GM04503 (cell line): ENCODE measurements around the gene BNC2.
A peak's percentile ranks its signal among the peaks of the same experiment; 100 is the strongest.
"Not testable (repeated sequence)": the region's sequence is repeated elsewhere in the genome, so short reads cannot be mapped to it uniquely, and the experiment has no call there.

Experiments
- DNase-seq: peaks from one replicate; pipeline ENCODE4 v3.0.0-alpha.2; 2012; ENCODE audit warnings: low read depth

The BNC2 gene

GRCh38 chr9:16540743-16541613 lies 329.5 kb downstream of the BNC2 start:
- DNase-seq = no peak

DNA sequence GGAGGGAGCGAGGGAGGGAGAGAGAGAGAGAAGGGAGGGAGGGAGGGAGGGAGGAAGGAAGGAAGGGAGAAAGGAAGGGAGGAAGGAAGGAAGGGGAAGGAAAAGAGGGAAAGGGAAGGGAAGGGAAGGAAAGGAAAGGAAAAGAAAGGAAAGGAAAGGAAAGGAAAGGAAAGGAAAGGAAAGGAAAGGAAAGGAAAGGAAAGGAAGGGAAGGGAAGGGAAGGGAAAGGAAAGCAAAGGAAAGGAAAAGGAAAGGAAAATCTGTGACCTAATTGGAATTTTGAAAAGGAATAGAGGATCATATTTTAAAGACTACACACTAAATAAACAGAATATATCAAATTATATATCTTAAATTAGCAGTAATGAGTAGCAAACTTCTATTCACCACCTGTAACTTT lies 330.8 kb downstream of the BNC2 start:
- not testable (repeated sequence) for DNase-seq

GRCh38 chr9:16535555-16535954 lies 334.9 kb downstream of the BNC2 start:
- DNase-seq = no peak

DNA sequence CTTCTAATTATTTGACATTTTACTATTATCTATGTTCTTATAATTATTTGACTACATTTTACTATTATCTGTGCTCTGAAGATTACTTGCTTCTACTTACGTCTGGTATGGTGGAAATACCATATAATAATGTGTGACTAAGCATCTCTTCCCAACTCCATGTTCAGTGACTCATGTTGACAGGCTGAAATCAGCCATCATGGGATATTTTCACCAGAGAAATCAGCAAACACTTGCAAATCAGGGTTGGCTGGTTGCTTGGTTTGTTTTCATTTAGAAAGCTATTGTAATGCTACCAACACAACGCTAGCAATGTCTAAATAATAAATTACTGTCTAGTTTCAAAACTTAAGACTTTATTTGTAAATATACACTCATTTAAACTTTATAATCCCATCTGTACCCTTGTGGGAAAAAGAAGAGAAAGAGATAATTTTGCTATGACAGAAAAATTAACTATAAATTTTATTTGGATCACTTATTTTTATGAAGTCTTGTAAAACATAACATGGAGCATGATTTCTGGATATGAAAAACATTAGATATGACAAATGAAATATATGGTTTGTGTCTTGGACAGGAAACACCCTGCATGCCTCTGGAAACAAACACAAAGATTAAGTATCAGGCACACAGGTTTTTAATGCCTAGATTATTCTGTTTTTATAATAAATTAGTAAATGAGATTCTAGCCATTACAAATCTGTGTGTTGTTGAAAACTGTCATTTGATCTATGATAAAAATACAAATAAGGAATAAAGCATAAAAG lies 337.6 kb downstream of the BNC2 start:
- no peak for DNase-seq

- DNase-seq = no peak
These were observed 338.2 kb downstream of the BNC2 start for GRCh38 chr9:16532272-16532671.

- DNase-seq = no peak
These were observed 339.5 kb downstream of the BNC2 start for GRCh38 chr9:16530669-16531642.

- DNase-seq = no peak
These were observed 342.9 kb downstream of the BNC2 start for GRCh38 chr9:16527573-16527972.

GRCh38 chr9:16526380-16526779 lies 344.1 kb downstream of the BNC2 start:
- DNase-seq = no peak

- no peak for DNase-seq
These were observed 345.6 kb downstream of the BNC2 start for GRCh38 chr9:16524823-16525222.

DNA sequence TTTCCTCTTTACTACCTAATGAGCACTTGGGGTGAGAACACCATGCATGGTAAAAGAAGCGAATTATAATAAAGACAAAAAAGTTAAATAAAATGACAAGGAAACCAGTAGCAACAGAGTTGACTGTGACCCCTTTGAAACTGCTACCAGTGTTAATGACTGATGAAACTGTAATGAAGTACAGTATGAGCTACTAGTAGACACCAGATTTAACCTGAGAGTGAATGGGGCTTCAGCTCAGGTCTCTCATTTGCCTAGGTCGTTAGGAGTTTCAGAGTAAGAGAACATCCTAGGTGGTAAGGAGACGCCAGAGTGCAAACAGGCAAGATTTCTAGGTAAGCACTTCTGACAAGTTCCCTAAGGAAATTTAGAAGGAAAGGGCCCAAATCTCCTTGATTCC lies 346.4 kb downstream of the BNC2 start:
- DNase-seq = no peak

- peak; percentile 82 for DNase-seq
These were observed 348.5 kb downstream of the BNC2 start for GRCh38 chr9:16521868-16522411.

- DNase-seq = no peak
These were observed 351.5 kb downstream of the BNC2 start for GRCh38 chr9:16519001-16519400.

DNA sequence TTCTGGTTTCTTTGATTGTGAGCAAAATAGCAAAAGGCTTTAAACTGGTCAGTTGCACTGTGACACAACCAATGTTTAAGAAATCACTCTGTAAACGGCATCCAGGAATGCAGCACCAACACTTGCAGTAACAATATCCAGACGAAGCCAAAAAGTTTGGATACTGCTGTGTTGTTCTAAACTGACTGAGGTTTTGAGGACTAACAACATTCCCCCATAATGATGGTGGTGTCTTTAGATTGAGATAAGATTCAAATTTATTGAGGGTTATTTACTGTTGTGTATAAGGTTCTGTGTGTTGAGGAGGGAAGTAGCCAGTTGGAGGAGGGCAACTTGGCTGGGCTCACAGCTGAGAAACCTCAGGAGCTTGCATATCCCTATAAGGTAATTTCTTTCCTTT lies 353.6 kb downstream of the BNC2 start:
- DNase-seq = no peak

GRCh38 chr9:16515879-16516301 lies 354.6 kb downstream of the BNC2 start:
- no peak for DNase-seq

DNA sequence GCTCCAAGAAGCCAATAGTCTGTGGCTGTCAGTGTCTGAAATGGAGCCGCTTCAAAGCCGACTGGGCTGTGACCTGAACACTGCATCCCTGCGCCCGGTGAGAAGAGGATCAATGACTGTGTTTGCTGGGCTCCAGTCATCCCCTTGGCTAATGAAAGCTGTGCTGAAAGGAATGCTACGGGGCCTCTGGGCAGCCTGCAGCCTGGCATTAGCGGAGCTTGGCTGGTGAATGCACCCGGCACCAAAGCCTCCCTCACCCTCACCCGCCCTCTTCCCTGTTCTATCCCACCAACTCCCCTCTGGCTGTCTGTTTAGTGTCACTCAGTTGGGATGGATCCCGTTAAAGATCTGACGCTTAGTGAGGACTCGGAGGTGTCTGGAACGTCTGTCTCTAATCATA lies 355.3 kb downstream of the BNC2 start:
- DNase-seq = no peak

- no peak for DNase-seq
These were observed 356.3 kb downstream of the BNC2 start for GRCh38 chr9:16514131-16514530.

GRCh38 chr9:16512281-16512680 lies 358.2 kb downstream of the BNC2 start:
- no peak for DNase-seq

DNA sequence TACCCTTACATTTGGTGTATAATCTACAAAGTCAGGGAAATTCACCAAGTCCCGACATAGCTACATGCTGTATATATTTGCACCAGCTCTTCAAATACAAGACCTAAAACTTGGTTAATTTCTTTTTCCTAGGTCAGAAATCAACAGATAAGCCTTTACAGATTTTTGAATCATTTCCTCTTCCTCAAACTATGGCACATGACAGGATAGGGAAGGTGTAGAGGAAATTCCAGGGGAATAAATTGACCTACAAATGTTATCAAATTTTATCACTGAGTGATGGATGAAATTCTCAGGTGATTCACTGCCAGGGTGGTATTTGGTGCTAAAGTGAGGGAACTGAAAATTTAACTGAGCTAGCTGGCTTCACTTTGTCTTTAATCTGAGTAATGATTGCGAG lies 360.0 kb downstream of the BNC2 start:
- no peak for DNase-seq

GRCh38 chr9:16509997-16510396 lies 360.5 kb downstream of the BNC2 start:
- no peak for DNase-seq

- DNase-seq = no peak
These were observed 365.3 kb downstream of the BNC2 start for GRCh38 chr9:16505199-16505598.

GRCh38 chr9:16501726-16502125 lies 368.7 kb downstream of the BNC2 start:
- DNase-seq = no peak

- DNase-seq = no peak
These were observed 369.3 kb downstream of the BNC2 start for GRCh38 chr9:16501141-16501540.
